ENCODE results near the gene PTPN1. TPM values are rescaled to one million over a fixed set of nuclear protein-coding genes. Genes with fewer than 3 reads are reported as not detected.
A peak's percentile ranks its signal among the peaks of the same experiment; 100 is the strongest.
"Not testable (repeated sequence)": the region's sequence is repeated elsewhere in the genome, so short reads cannot be mapped to it uniquely, and the experiment has no call there.

Gene PTPN1
- total RNA-seq, 4 donors from 2014 or later = 21.8 to 46.8 (median 44.4) TPM

GRCh38 chr20:50499938-50500337 is 10.2 kb upstream of the PTPN1 start:
- DNase-seq (no peak), ATAC-seq (no peak)
- H3K9me3 ChIP-seq = no peaks in the 10 kb centered on the region
- no peaks in the 10 kb centered on the region for H3K27me3 ChIP-seq
- H3K4me3 ChIP-seq = no peak overlapping the region
- no peaks in the 10 kb centered on the region for H3K36me3 ChIP-seq
- H3K27ac ChIP-seq = no peak overlapping the region
- peaks cover 0 to 6% of the 10 kb centered on the region in 2 donors for H3K4me1 ChIP-seq
- TF ChIP-seq POLR2A (IDR thresholded peaks at IDR 0.05) (no peak), CTCF (IDR thresholded peaks at IDR 0.05 in 4 of 5, conservative IDR thresholded peaks at IDR 0.05 in 1 of 5) (no peak)
- in situ Hi-C loops (cut with MboI; ENCODE audit: low sequenced_read_pairs in 4 of 4) (loop anchor here in 1 of 4 donors (25.0 kb wide), 1 partner anchor 237 kb away; the partner anchor contains the start of gene PARD6B), intact Hi-C loops (cut with DNase I; ENCODE audit: low total_unique reads) (no loop called here)

- Histone ChIP-seq H3K4me3 (no peak overlapping the region), H3K9me3 (no peaks in the 10 kb centered on the region), H3K27me3 (no peaks in the 10 kb centered on the region), H3K36me3 (no peaks in the 10 kb centered on the region), H3K4me1 (peaks cover 0 to 6% of the 10 kb centered on the region in 2 donors), H3K27ac (peak overlapping the region; percentile 46 to 63 (median 55))
- in situ Hi-C loops (cut with MboI; ENCODE audit: low sequenced_read_pairs in 4 of 4) (no loop called here), intact Hi-C loops (cut with DNase I; ENCODE audit: low total_unique reads) (no loop called here)
- no peak for DNase-seq
- TF ChIP-seq POLR2A (IDR thresholded peaks at IDR 0.05) = no peak
- no peak for TF ChIP-seq CTCF (IDR thresholded peaks at IDR 0.05 in 4 of 5, conservative IDR thresholded peaks at IDR 0.05 in 1 of 5)
- no peak for ATAC-seq
These were observed 8.0 kb upstream of the PTPN1 start for GRCh38 chr20:50501972-50502745.

GRCh38 chr20:50504231-50504823 is 5.9 kb upstream of the PTPN1 start:
- H3K4me1 ChIP-seq = peaks cover under 1 to 6% of the 10 kb centered on the region in 2 donors
- in situ Hi-C loops (cut with MboI; ENCODE audit: low sequenced_read_pairs in 4 of 4) = no loop called here
- ATAC-seq = peak in 1 of 2 donors; percentile 27

GRCh38 chr20:50506270-50506579 is 4.0 kb upstream of the PTPN1 start:
- intact Hi-C loops (cut with DNase I; ENCODE audit: low total_unique reads) (no loop called here), in situ Hi-C loops (cut with MboI; ENCODE audit: low sequenced_read_pairs in 4 of 4) (no loop called here)
- H3K9me3 ChIP-seq = no peaks in the 10 kb centered on the region
- no peak overlapping the region for H3K27ac ChIP-seq
- TF ChIP-seq POLR2A (IDR thresholded peaks at IDR 0.05) = no peak
- TF ChIP-seq CTCF (IDR thresholded peaks at IDR 0.05 in 4 of 5, conservative IDR thresholded peaks at IDR 0.05 in 1 of 5) = no peak
- no peaks in the 10 kb centered on the region for H3K36me3 ChIP-seq
- DNase-seq = no peak
- no peak for ATAC-seq
- no peak overlapping the region for H3K4me3 ChIP-seq
- H3K27me3 ChIP-seq = no peaks in the 10 kb centered on the region
- peaks cover 9 to 11% of the 10 kb centered on the region in 2 donors for H3K4me1 ChIP-seq

More at GRCh38 chr20:50504231-50504823, 5.9 kb upstream of the PTPN1 start:
- Histone ChIP-seq H3K4me3 (no peak overlapping the region), H3K36me3 (no peaks in the 10 kb centered on the region), H3K9me3 (no peaks in the 10 kb centered on the region), H3K27ac (peak overlapping the region; percentile 32 to 63 (median 43)), H3K27me3 (no peaks in the 10 kb centered on the region)
- TF ChIP-seq CTCF (IDR thresholded peaks at IDR 0.05 in 4 of 5, conservative IDR thresholded peaks at IDR 0.05 in 1 of 5) (peak in 1 of 5 experiments; percentile 9), POLR2A (IDR thresholded peaks at IDR 0.05) (no peak)
- intact Hi-C loops (cut with DNase I; ENCODE audit: low total_unique reads) = no loop called here
- DNase-seq = no peak

GRCh38 chr20:50507745-50508144 is 2.4 kb upstream of the PTPN1 start:
- intact Hi-C loops (cut with DNase I; ENCODE audit: low total_unique reads); H3K36me3 ChIP-seq; H3K27me3 ChIP-seq; in situ Hi-C loops (cut with MboI; ENCODE audit: low sequenced_read_pairs in 4 of 4); H3K9me3 ChIP-seq; H3K4me3 ChIP-seq; DNase-seq; H3K27ac ChIP-seq; ATAC-seq: not testable (repeated sequence)
- H3K4me1 ChIP-seq = peaks cover 20 to 26% of the 10 kb centered on the region in 2 donors

Data from gastrocnemius medialis (tissue), 4 donors.